Left hindlimb (tissue), 1 donor: ENCODE data around the gene ACOT6.
"Not testable (repeated sequence)": the region's sequence is repeated elsewhere in the genome, so short reads cannot be mapped to it uniquely, and the experiment has no call there.

Source experiments
- DNase-seq: peaks from one replicate; pipeline ENCODE4 v3.0.0-alpha.2; 2018

The ACOT6 gene

GRCh38 chr14:73655851-73656250 lies 43.5 kb downstream of the ACOT6 start:
- no peak for DNase-seq

GRCh38 chr14:73659202-73659601 lies 46.9 kb downstream of the ACOT6 start:
- not testable (repeated sequence) for DNase-seq

GRCh38 chr14:73660511-73660910 lies 48.2 kb downstream of the ACOT6 start:
- DNase-seq, result no peak

- no peak for DNase-seq
Observed at GRCh38 chr14:73661872-73662271, 49.6 kb downstream of the ACOT6 start.

- no peak for DNase-seq
Observed at GRCh38 chr14:73662487-73662943, 50.2 kb downstream of the ACOT6 start.

GRCh38 chr14:73663548-73664212 lies 51.4 kb downstream of the ACOT6 start:
- DNase-seq, result no peak

- DNase-seq, result no peak
Observed at GRCh38 chr14:73665130-73665529, 52.8 kb downstream of the ACOT6 start.

- DNase-seq, result no peak
Observed at GRCh38 chr14:73666583-73666982, 54.3 kb downstream of the ACOT6 start.

GRCh38 chr14:73667854-73668253 lies 55.5 kb downstream of the ACOT6 start:
- DNase-seq, result no peak
